ENCODE data around the gene PDZD2.

GRCh38 chr5:31707329-31707728 is 68.4 kb downstream of the PDZD2 start:
- TF ChIP-seq, protein P1, sequence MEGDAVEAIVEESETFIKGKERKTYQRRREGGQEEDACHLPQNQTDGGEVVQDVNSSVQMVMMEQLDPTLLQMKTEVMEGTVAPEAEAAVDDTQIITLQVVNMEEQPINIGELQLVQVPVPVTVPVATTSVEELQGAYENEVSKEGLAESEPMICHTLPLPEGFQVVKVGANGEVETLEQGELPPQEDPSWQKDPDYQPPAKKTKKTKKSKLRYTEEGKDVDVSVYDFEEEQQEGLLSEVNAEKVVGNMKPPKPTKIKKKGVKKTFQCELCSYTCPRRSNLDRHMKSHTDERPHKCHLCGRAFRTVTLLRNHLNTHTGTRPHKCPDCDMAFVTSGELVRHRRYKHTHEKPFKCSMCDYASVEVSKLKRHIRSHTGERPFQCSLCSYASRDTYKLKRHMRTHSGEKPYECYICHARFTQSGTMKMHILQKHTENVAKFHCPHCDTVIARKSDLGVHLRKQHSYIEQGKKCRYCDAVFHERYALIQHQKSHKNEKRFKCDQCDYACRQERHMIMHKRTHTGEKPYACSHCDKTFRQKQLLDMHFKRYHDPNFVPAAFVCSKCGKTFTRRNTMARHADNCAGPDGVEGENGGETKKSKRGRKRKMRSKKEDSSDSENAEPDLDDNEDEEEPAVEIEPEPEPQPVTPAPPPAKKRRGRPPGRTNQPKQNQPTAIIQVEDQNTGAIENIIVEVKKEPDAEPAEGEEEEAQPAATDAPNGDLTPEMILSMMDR (IDR thresholded peaks at IDR 0.05): no peak
- TF ChIP-seq POLR2A (IDR thresholded peaks at IDR 0.05): no peak
- TF ChIP-seq POLR2AphosphoS5 (IDR thresholded peaks at IDR 0.05): no peak
- no peak for TF ChIP-seq EP300 (IDR thresholded peaks at IDR 0.05)

All from suprapubic skin (tissue), 4 donors.